Upper lobe of right lung (tissue), 1 donor: ENCODE results near the gene EDNRB. TPM values are rescaled to one million over a fixed set of nuclear protein-coding genes. Genes with fewer than 3 reads are reported as not detected.
"Not testable (repeated sequence)": the region's sequence is repeated elsewhere in the genome, so short reads cannot be mapped to it uniquely, and the experiment has no call there.

Experiments used
- ATAC-seq: fragments of 200-7000 bp; cut with Tn5 transposase; one replicate; pipeline ENCODE4 v1.9.1; 2020; ENCODE audit warnings: mild to moderate bottlenecking, moderate library complexity
- DNase-seq: peaks from one replicate; pipeline ENCODE4 v3.0.0-alpha.2; 2020
- H3K27ac ChIP-seq: fragments of 200-600 bp; one replicate; pipeline ENCODE4 v1.8.0; 2022
- H3K27me3 ChIP-seq: fragments of 200-600 bp; one replicate; pipeline ENCODE4 v1.8.0; 2022; ENCODE audit warnings: mild to moderate bottlenecking
- H3K36me3 ChIP-seq: fragments of 200-600 bp; one replicate; pipeline ENCODE4 v1.8.0; 2022
- H3K4me1 ChIP-seq: fragments of 200-600 bp; one replicate; pipeline ENCODE4 v1.8.0; 2022
- H3K4me3 ChIP-seq: fragments of 200-600 bp; one replicate; pipeline ENCODE4 v1.8.0; 2022; ENCODE audit warnings: mild to moderate bottlenecking
- H3K9me3 ChIP-seq: fragments of 200-600 bp; one replicate; pipeline ENCODE4 v1.8.0; 2022
- intact Hi-C: fragments of 100-400 bp; cut with DNase I; formaldehyde crosslinking; loops from one replicate; pipeline ENCODE4 v1.11.0; 2022
- total RNA-seq: library from RNA; stranded (reverse); fragmentation: NEBNext Ultra II Directional; extraction: Animal tissue kit (Norgen Biotek cat#: 25700); gene quantifications from one replicate; pipeline ENCODE4 v1.2.1, GENCODE V29; 2021
- TF ChIP-seq, protein P1 (sequence below): fragments of 200-600 bp; IDR thresholded peaks from one replicate; pipeline ENCODE4 v1.8.0; 2022; ENCODE audit warnings: antibody characterized with exemption
- donor health status: DM: no; HTN: yes; CAD: no; lungs with severe emphysema.

Gene EDNRB
- total RNA-seq, 1 donor from 2014 or later, result 61.7 TPM

DNA sequence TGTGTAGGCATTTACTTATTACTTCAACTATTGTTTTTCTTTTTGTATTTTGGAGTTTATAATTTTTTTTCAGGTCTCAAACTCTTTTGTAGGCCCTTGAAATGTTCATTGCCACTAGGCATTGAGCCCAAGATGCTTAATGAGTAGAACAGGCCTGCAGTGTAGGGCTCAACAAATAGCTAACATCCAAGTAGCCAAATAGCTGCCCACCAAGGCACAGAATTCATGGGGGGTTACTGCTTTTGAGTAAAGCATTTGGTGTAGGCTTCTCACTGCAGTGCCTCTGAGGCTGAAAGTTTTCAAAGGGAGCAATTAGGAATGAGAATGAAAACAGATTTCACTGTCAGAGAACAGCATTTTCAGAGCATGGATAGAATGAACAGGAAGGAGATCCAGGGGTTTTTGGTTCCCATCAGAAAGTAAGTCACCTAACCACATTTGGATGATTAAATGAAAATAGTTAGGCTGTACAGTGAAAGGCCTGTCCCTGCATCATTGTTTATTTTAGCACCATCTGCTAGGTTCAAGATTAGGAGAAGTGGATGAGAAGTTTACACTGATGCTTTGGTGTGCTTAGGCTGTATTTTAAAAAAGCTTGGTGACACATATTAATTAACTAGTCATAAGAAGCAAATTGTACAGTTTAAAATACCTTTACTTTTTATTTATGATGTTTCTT lies 61.0 kb downstream of the EDNRB start:
- ATAC-seq, result no peak
- TF ChIP-seq, protein P1, sequence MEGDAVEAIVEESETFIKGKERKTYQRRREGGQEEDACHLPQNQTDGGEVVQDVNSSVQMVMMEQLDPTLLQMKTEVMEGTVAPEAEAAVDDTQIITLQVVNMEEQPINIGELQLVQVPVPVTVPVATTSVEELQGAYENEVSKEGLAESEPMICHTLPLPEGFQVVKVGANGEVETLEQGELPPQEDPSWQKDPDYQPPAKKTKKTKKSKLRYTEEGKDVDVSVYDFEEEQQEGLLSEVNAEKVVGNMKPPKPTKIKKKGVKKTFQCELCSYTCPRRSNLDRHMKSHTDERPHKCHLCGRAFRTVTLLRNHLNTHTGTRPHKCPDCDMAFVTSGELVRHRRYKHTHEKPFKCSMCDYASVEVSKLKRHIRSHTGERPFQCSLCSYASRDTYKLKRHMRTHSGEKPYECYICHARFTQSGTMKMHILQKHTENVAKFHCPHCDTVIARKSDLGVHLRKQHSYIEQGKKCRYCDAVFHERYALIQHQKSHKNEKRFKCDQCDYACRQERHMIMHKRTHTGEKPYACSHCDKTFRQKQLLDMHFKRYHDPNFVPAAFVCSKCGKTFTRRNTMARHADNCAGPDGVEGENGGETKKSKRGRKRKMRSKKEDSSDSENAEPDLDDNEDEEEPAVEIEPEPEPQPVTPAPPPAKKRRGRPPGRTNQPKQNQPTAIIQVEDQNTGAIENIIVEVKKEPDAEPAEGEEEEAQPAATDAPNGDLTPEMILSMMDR, result no peak
- Histone ChIP-seq H3K27me3 (no peaks in the 10 kb centered on the region), H3K36me3 (no peaks in the 10 kb centered on the region), H3K9me3 (no peaks in the 10 kb centered on the region), H3K27ac (no peak overlapping the region), H3K4me1 (peaks cover 15% of the 10 kb centered on the region), H3K4me3 (no peak overlapping the region)
- intact Hi-C loops, result no loop called here
- DNase-seq, result no peak

DNA sequence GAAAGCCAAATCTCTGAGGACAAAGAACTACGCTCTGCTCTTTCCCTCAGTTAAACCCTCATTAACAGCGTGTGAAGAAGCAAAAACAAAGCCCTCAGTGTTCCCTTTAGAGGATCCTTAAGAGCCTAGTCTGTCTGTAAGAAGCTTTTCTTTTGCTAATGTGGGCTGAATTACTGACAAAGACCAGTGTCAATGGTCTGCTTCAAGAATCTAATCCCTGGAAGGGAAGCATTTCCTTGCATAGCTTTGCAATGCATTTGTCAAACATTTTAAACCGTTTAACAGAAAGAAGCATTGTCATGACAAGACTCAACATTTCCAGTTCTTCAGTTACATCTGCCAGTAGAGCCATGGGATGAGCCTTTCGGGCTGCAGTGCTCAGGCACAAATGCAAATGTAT lies 64.9 kb downstream of the EDNRB start:
- H3K4me3 ChIP-seq, result no peak overlapping the region
- no peaks in the 10 kb centered on the region for H3K27me3 ChIP-seq
- TF ChIP-seq, protein P1, result no peak
- H3K27ac ChIP-seq, result no peak overlapping the region
- H3K9me3 ChIP-seq, result no peaks in the 10 kb centered on the region
- no peak for ATAC-seq
- intact Hi-C loops, result no loop called here
- H3K4me1 ChIP-seq, result no peaks in the 10 kb centered on the region
- DNase-seq, result no peak
- no peaks in the 10 kb centered on the region for H3K36me3 ChIP-seq

DNA sequence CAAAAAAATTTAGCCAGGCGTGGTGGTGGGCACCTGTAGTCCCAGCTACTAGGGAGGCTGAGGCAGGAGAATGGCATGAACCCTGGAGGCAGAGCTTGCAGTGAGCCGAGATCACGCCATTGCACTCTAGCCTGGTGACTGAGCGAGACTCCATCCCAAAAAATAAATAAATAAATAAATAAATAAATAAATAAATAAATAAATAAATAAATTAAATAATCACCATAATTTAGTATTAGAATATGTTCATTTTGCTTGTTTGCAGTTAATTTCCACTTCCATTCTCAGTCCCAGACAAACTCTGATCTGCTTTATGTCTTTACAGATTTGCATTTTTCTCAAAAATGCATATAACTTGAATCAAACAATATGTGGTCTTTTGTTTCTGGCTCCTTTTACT lies 70.6 kb downstream of the EDNRB start:
- ATAC-seq, H3K4me1 ChIP-seq, H3K4me3 ChIP-seq, DNase-seq, H3K36me3 ChIP-seq, intact Hi-C loops, H3K27ac ChIP-seq, H3K9me3 ChIP-seq, H3K27me3 ChIP-seq: not testable (repeated sequence)

DNA sequence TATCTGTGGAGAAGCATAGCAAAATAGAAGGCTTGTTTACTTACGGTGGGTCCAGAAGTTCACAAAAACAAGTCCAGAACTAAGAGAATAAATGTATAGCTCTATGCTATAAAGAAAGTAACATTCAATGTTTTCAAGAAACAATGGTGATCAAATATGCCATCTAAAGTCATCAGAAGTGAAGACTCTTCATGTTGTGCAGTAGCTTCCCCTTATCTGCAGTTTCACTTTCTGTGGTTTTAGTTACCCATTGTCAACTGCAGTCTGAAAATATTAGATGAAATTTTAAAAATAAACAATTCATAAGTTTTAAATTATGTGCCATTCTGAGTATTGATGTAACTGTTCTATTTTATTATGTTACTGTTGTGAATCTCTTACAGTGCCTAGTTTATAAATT lies 72.5 kb downstream of the EDNRB start:
- ATAC-seq, result no peak
- intact Hi-C loops, result no loop called here
- H3K9me3 ChIP-seq, result no peaks in the 10 kb centered on the region

More for the DNA sequence above, 72.5 kb downstream of the EDNRB start:
- DNase-seq, result no peak
- H3K27me3 ChIP-seq, result no peaks in the 10 kb centered on the region
- no peaks in the 10 kb centered on the region for H3K4me1 ChIP-seq
- no peaks in the 10 kb centered on the region for H3K36me3 ChIP-seq
- H3K4me3 ChIP-seq, result no peak overlapping the region
- TF ChIP-seq, protein P1, result no peak
- no peak overlapping the region for H3K27ac ChIP-seq

Other genes with a start within 250 kb of the EDNRB start
- gene SLAIN1, start 221.1 kb downstream of the EDNRB start, total RNA-seq, result 16.4 TPM